NT2/D1 (cell line): Measurements from ENCODE around the gene RRP15.

Source experiments
- SUZ12 ChIP-seq: IDR thresholded peaks from 2 replicates; pipeline ENCODE4 v1.6.1; 2011; ENCODE audit not compliant: insufficient read length, insufficient read depth; ENCODE audit errors: extremely low read depth
- YY1 ChIP-seq: IDR thresholded peaks from 2 replicates; pipeline ENCODE4 v1.6.1; 2011; ENCODE audit not compliant: insufficient read length, insufficient read depth

- TF ChIP-seq SUZ12 = no peak
- no peak for TF ChIP-seq YY1
These were observed 42.9 kb upstream of the RRP15 start for GRCh38 chr1:218242171-218242570.
